T-helper 17 cell (primary cell): ENCODE data around the gene STAU1. TPM values are rescaled to one million over a fixed set of nuclear protein-coding genes. Genes with fewer than 3 reads are reported as not detected.
A peak's percentile ranks its signal among the peaks of the same experiment; 100 is the strongest.
"Not testable (repeated sequence)": the region's sequence is repeated elsewhere in the genome, so short reads cannot be mapped to it uniquely, and the experiment has no call there.

Source experiments
- ATAC-seq: fragments of 150-1000 bp; cut with Tn5 transposase; 2 replicates; pipeline ENCODE4 v1.10.0; 2021; ENCODE audit warnings: mild to moderate bottlenecking, moderate library complexity
- DNase-seq, 3 donors: peaks; one replicate each; pipeline versions ENCODE4 v3.0.0 to v3.0.0-alpha.2; 2020 to 2021
- H3K9me3 ChIP-seq: one replicate; pipeline ENCODE4 v1.7.0; 2013; ENCODE audit warnings: low read length, mild to moderate bottlenecking; ENCODE audit not compliant: control insufficient read depth, poor library complexity, severe bottlenecking
- H3K27ac Mint-ChIP-seq: one replicate; pipeline ENCODE4 v1.8.0; 2022; ENCODE audit warnings: mild to moderate bottlenecking, moderate library complexity, mixed read lengths
- H3K27me3 Mint-ChIP-seq: one replicate; pipeline ENCODE4 v1.8.0; 2022; ENCODE audit warnings: mixed read lengths
- H3K36me3 Mint-ChIP-seq: one replicate; pipeline ENCODE4 v1.8.0; 2022; ENCODE audit warnings: low read depth, mixed read lengths
- H3K4me1 Mint-ChIP-seq: one replicate; pipeline ENCODE4 v1.8.0; 2022; ENCODE audit warnings: mild to moderate bottlenecking, mixed read lengths
- H3K4me3 Mint-ChIP-seq: one replicate; pipeline ENCODE4 v1.8.0; 2022; ENCODE audit warnings: mild to moderate bottlenecking, moderate library complexity, mixed read lengths
- total RNA-seq, 4 donors: library from RNA in 2 of 4; stranded (reverse) in 2 of 4; gene quantifications; one replicate each; pipeline ENCODE4 v1.2.3 and lab custom pipeline; 2022 to 2026

Gene STAU1
- total RNA-seq, 2 donors from 2014 or later: 45.6 to 62.5 TPM

DNA sequence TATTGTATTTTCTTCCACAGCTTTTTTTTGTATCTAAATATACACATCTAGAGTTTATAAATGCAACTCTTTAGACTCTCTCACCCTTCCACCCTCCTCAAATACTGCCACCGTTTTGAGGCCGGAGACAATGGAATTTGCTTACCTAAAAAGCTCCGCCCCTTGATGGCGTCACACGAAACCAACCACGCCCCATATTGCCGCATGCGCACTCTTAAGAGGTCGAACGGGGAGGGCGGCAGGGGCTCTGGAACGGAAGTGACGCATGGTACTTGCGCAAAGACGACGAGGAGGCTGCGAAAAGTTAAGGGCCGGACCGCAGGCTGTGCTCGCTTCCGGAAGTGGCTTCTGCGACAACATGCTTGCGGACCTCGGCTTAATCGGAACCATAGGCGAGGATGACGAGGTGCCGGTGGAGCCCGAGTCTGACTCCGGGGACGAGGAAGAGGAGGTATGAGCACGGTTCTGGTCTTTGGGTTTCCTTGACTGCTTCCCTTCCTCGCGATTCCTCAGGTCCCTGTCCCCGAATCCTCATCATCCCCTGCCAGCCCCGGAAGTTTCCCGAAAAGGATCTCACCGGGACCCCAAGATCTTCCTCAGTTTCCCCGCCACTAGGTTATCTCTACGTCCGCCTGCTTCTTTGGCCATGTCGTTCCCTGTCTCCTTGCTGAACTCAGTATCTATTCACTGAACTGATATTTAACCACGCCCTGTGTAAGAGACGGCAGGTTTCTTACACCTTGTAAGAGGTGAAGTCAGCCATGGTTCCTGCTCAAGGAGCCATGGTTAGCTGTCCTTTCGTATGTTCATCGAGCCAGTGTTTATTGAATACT lies 31.2 kb upstream of the STAU1 start, which contains the start of gene DDX27:
Gene DDX27 (plus strand): TSS at position 326 of the 833 bp plus-strand sequence. CDS start 33 bp downstream, at position 359.
- peaks cover 6% of the 10 kb centered on the region for H3K36me3 Mint-ChIP-seq
- H3K9me3 ChIP-seq: no peaks in the 10 kb centered on the region
- peaks cover 22% of the 10 kb centered on the region for H3K4me1 Mint-ChIP-seq
- peak within 1 kb of the TSS; percentile 99 for H3K27ac Mint-ChIP-seq
- H3K4me3 Mint-ChIP-seq: peak within 1 kb of the TSS; percentile 98
- ATAC-seq (peak; percentile 90), DNase-seq (peak; percentile 86 to 94 (median 92))
- no peaks in the 10 kb centered on the region for H3K27me3 Mint-ChIP-seq

DNA sequence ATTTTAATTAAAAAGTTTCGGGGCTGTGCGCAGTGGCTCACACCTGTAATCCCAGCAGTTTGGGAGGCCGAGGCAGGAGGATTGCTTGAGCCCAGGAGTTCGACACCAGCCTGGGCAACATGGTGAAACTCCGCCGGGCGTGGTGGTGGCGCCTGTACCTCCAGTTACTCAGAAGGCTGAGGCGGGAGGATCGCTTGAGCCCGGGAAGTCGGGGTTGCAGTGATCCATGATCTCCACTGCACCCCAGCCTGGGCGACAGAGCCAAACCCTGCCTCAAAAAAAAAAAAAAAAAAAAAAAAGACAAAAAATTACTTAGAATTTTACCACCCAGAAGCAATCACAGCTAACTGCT lies 30.6 kb upstream of the STAU1 start:
- DNase-seq: peak in 1 of 3 donors; percentile 11
- H3K36me3 Mint-ChIP-seq, H3K9me3 ChIP-seq, H3K27me3 Mint-ChIP-seq, ATAC-seq: not testable (repeated sequence)
- H3K27ac Mint-ChIP-seq: peak overlapping the region; percentile 99
- peak overlapping the region; percentile 98 for H3K4me3 Mint-ChIP-seq
- peaks cover 22% of the 10 kb centered on the region for H3K4me1 Mint-ChIP-seq

DNA sequence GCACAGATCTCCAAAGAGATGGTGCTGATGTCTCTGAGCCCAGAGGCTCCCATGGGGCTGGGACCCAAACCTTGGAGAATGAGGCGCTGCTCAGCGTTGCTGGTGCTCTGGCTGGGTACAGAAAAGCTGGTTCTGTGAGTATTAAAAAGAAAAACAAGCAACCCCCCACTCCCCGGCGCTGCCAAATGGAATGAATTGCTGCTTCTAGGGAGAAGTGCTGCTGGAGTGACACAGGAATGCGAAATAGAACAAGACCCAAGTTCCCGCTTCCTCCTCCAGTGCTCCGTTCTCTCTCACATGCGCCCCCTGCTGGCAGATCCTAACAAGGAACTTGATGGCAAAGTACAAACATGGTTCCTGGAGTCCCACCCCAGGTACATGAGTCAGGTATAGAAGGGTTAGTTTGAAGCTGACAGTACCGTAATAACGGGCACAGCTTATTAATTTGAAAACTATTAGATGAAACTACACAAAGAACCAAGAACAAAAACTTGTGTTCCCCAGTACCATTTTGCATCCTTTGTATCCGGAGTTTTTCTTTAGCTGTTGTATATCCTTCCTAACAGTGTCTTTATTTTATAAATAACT lies 29.0 kb upstream of the STAU1 start:
- no peak overlapping the region for H3K27ac Mint-ChIP-seq

DNA sequence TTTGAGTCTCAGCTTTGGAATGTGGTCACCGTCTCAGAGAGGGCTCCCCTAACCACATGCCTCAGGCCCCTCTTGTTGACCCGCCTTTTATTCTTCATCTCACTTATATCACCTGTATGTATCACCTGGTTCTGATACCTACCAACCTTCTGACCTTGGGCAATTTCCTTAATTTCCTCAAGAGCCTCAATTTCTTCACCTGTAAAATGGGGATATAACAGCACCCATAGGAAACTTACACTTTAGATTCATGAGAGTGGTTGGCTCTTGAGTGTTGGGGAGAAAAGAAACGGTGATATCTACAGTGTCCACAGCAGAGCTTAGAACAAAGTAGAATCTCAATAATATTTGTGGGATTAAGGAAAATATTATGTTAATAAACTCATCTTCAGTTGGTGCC lies 27.1 kb upstream of the STAU1 start:
- peaks cover 12% of the 10 kb centered on the region for H3K4me1 Mint-ChIP-seq
- H3K9me3 ChIP-seq: no peaks in the 10 kb centered on the region
- DNase-seq (no peak), ATAC-seq (no peak)
- H3K27me3 Mint-ChIP-seq: no peaks in the 10 kb centered on the region
- no peak overlapping the region for H3K27ac Mint-ChIP-seq
- H3K36me3 Mint-ChIP-seq: peaks cover 6% of the 10 kb centered on the region
- H3K4me3 Mint-ChIP-seq: no peak overlapping the region

More for the DNA sequence above, 29.0 kb upstream of the STAU1 start:
- peaks cover 22% of the 10 kb centered on the region for H3K4me1 Mint-ChIP-seq
- H3K27me3 Mint-ChIP-seq: no peaks in the 10 kb centered on the region
- H3K4me3 Mint-ChIP-seq: no peak overlapping the region
- peaks cover 6% of the 10 kb centered on the region for H3K36me3 Mint-ChIP-seq
- ATAC-seq: peak; percentile 35
- DNase-seq: peak; percentile 82 to 91 (median 83)
- no peaks in the 10 kb centered on the region for H3K9me3 ChIP-seq

DNA sequence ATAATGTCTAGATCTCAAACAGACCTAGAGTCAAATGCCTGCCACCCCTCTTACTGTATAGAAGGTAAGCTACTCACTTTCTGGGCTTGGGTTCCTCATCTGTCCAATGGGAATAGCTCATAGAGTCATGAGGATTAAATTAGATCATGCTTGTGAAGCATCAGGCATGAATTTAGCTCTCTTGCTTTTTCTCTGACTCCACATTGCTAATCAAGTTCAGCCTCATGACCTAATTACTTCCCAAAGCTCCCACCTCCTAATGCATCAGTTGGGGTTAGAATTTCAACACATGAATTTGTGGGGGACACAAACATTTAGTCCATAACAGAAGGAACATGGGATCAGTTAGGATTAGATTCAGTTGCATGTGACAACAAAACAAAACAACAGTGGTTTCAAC lies 26.4 kb upstream of the STAU1 start:
- ATAC-seq (no peak), DNase-seq (no peak)
- no peaks in the 10 kb centered on the region for H3K9me3 ChIP-seq
- Mint-ChIP-seq H3K27ac (no peak overlapping the region), H3K4me1 (peaks cover 5% of the 10 kb centered on the region), H3K36me3 (peaks cover 3% of the 10 kb centered on the region), H3K27me3 (no peaks in the 10 kb centered on the region), H3K4me3 (no peak overlapping the region)

DNA sequence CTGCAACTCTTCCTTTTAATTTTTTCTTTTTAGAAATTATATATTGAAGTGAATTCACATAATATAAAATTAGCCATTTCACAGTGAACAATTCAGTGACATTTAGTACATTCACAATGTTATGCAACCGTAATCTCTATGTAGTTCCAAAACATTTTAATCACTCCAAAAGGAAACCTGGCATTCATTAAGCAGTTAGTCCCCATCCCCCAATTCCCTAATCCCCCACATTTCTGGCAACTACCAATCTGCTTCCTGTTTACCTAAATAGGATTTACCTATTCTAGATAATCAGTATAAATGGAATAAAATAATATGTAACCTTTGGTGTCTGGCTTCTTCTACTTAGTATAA lies 22.6 kb upstream of the STAU1 start:
- H3K27ac Mint-ChIP-seq: no peak overlapping the region
- H3K4me1 Mint-ChIP-seq: no peaks in the 10 kb centered on the region
- no peak for ATAC-seq
- no peaks in the 10 kb centered on the region for H3K36me3 Mint-ChIP-seq
- H3K4me3 Mint-ChIP-seq: no peak overlapping the region
- H3K9me3 ChIP-seq: no peaks in the 10 kb centered on the region
- DNase-seq: no peak
- H3K27me3 Mint-ChIP-seq: no peaks in the 10 kb centered on the region

DNA sequence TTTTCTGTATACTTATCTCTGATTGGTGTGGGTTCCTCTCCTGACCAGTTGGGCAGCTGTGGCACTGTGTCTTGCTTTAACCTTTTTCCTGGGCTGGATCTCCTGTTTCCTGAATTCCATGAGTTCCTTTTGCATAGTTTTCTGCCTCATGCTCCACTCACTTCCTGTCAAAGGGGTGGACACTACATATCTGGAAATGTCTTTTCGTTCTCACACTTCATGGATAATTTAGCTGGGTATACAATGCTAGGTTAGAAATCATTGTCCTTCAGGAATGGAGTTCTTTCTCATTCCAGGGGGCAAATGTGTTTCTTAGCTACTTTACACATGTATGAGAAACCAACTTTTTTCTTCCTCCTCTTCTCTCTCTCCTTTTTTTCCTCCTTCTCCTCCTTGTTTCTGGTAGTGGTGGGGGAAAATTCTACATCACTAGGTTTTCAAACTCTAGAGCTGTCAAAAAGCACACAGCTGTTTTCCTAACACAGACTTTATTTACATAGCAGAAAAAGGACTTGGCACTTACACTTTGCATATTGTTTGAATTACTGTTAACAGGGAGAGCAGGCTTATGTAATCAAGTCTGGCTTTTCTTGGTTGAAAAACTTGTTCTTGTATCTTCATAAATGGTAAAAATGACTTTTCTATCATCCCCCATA lies 22.1 kb upstream of the STAU1 start:
- no peak for DNase-seq
- no peak for ATAC-seq

DNA sequence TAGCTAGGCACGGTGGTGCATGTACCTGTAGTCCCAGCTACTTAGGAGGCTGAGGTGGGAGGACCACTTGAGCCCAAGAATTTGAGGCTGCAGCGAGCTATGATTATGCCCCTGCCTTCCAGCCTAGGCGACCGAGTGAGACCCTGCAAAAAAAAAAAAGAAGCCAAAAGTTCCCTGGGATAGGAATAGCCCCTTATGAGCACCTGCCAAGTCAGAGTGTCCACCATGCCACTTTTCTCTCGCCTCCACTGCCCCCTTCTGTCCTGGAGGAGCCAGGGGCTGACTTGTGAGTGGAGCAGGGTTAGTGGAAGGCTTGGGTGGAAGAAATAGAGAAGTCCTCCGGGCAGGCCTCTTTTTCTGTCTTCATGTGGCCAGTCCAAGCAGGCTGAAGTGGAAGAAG lies 18.9 kb upstream of the STAU1 start:
- ATAC-seq (no peak), DNase-seq (no peak)
- no peak overlapping the region for H3K27ac Mint-ChIP-seq
- no peaks in the 10 kb centered on the region for H3K9me3 ChIP-seq
- no peaks in the 10 kb centered on the region for H3K4me1 Mint-ChIP-seq
- H3K36me3 Mint-ChIP-seq: no peaks in the 10 kb centered on the region
- no peaks in the 10 kb centered on the region for H3K27me3 Mint-ChIP-seq
- no peak overlapping the region for H3K4me3 Mint-ChIP-seq

More for the DNA sequence above, 22.1 kb upstream of the STAU1 start:
- Mint-ChIP-seq H3K36me3 (no peaks in the 10 kb centered on the region), H3K27me3 (no peaks in the 10 kb centered on the region), H3K4me3 (no peak overlapping the region), H3K27ac (no peak overlapping the region), H3K4me1 (no peaks in the 10 kb centered on the region)
- H3K9me3 ChIP-seq: no peaks in the 10 kb centered on the region

DNA sequence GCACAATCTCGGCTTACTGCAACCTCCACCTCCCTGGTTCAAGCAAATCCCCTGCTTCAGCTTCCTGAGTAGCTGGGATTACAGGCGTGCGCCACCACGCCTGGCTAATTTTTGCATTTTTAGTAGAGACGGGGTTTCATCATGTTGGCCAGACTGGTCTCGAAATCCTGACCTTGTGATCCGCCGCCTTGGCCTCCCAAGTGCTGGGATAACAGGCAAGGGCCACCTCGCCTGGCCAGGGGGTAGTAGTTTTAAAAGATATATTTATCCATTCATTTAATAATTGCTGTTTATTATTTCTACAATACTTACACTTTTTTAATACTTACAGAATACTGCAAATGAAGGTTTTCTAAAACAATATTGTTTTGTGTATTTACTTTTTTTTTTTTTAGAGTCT lies 15.6 kb upstream of the STAU1 start:
- DNase-seq (no peak), ATAC-seq (no peak)
- no peaks in the 10 kb centered on the region for H3K9me3 ChIP-seq
- Mint-ChIP-seq H3K27me3 (no peaks in the 10 kb centered on the region), H3K4me3 (no peak overlapping the region), H3K36me3 (no peaks in the 10 kb centered on the region), H3K4me1 (no peaks in the 10 kb centered on the region), H3K27ac (no peak overlapping the region)

DNA sequence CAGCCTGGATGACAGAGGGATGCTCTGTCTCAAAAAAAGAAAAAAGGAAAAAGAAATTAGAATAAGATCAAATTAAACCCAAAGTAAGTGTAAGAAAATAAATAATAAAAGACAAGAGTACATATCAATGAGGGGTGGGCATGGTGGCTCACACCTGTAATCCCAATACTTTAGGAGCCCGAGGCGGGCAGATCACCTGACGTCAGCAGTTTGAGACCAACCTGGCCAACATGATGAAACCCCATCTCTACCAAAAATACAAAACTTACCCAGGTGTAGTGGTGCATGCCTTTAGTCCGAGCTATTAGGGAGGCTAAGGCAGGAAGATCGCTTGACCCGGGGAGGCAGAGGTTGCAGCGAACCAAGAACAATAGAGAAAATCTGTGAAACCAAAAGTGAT lies 14.9 kb upstream of the STAU1 start:
- Mint-ChIP-seq H3K27me3 (no peaks in the 10 kb centered on the region), H3K4me3 (no peak overlapping the region), H3K4me1 (no peaks in the 10 kb centered on the region), H3K27ac (no peak overlapping the region), H3K36me3 (no peaks in the 10 kb centered on the region)
- H3K9me3 ChIP-seq: no peaks in the 10 kb centered on the region
- DNase-seq: no peak
- ATAC-seq: no peak

DNA sequence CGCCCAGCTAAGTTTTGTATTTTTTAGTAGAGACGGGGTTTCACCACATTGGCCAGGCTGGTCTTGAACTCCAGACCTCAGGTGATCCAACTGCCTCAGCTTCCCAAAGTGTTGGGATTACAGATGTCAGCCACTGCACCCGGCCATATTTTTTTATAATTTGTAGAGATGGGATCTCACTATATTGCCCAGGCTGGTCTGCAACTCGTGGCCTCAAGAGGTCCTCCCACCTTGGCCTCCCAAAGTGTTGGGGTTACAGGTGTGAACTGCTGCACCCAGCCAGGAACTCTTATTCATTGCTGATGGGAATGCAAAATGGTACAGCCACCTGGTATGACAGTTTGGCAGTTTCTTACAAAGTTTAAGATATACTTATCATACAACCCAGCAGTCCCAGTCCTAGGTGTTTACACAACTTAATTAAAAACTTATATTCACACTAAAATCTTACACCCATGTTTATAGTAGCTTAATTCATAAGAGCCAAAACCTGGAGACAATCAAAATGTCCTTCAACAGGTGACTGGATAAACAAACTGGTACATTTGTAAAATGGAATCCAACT lies 11.7 kb upstream of the STAU1 start:
- DNase-seq (no peak), ATAC-seq (no peak)
- Mint-ChIP-seq H3K36me3 (no peaks in the 10 kb centered on the region), H3K4me3 (no peak overlapping the region), H3K27ac (no peak overlapping the region), H3K27me3 (no peaks in the 10 kb centered on the region), H3K4me1 (no peaks in the 10 kb centered on the region)
- H3K9me3 ChIP-seq: no peaks in the 10 kb centered on the region

DNA sequence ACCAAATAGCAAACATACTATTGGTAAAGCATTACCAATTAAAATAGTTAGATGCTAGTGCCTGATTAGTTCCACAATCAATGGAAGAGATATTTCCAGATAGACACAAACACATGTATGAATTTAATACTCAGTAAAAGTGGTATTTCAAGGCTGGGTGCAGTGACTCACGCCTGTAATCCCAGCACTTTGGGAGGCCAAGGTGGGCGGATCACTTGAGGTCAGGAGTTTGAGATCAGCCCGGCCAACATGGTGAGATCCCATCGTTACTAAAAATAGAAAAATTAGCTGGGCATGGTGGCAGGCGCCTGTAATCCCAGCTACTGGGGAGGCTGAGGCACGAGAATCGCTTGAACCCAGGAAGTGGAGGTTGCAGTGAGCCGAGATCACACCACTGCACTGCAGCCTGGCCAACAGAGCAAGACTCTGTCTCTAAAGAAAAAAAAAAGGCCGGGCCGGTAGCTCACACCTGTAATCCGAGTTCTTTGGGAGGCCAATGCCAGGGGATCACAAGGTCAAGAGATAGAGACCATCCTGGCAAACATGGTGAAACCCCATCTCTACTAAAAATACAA lies 4.9 kb upstream of the STAU1 start:
- H3K4me3 Mint-ChIP-seq, ATAC-seq, H3K4me1 Mint-ChIP-seq, H3K36me3 Mint-ChIP-seq, DNase-seq, H3K27ac Mint-ChIP-seq, H3K27me3 Mint-ChIP-seq, H3K9me3 ChIP-seq: not testable (repeated sequence)

DNA sequence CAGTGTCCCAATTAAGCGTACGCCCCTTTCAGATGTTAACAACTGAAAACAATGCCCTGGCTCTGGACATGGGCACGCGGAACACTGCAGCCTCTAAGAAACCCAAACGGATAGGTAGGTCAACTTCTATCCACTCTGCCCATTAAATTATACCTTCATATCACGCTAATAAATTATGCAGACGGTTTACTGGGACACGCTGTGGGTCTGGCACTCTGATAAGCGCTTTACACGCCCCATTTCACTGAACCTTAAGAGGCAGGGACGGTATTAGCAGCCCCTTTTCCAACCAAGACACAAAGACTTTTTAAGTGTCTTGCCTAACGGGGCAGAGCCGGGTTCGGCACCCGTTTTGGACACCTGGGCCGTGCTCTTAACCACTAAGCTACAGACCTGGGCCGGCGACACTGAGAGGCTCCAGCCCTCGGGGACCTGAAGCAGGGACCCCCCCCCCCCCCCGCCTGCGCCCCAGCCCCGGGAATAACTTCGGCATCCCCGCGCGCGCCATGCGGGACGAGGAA lies 744 bp downstream of the STAU1 start:
- ATAC-seq (no peak), DNase-seq (peak in 1 of 3 donors; percentile 10)
- Mint-ChIP-seq H3K36me3 (no peaks in the 10 kb centered on the region), H3K27ac (peak overlapping the region; percentile 88), H3K4me1 (peaks cover 32% of the 10 kb centered on the region), H3K4me3 (peak overlapping the region; percentile 92), H3K27me3 (peaks cover 9% of the 10 kb centered on the region)
- H3K9me3 ChIP-seq: no peaks in the 10 kb centered on the region
